Upper lobe of left lung (tissue), 4 donors: ENCODE results near the gene C1QTNF3.

ENCODE experiments used
- CTCF ChIP-seq, 6 experiments: fragments of 450-650 bp in 4 of 6; fragments of 200-600 bp in 2 of 6; sonication (generic) in 2 of 6; IDR thresholded peaks; one replicate each; pipeline ENCODE4 v1.5.1; 2016 to 2019; ENCODE audit warnings: antibody characterized with exemption in 6 of 6
- EP300 ChIP-seq, 4 donors: sonication (generic); formaldehyde crosslinking; IDR thresholded peaks; one replicate each; pipeline ENCODE4 v1.5.1; 2017; ENCODE audit warnings: antibody characterized with exemption in 4 of 4, control low read depth in 2 of 4

DNA sequence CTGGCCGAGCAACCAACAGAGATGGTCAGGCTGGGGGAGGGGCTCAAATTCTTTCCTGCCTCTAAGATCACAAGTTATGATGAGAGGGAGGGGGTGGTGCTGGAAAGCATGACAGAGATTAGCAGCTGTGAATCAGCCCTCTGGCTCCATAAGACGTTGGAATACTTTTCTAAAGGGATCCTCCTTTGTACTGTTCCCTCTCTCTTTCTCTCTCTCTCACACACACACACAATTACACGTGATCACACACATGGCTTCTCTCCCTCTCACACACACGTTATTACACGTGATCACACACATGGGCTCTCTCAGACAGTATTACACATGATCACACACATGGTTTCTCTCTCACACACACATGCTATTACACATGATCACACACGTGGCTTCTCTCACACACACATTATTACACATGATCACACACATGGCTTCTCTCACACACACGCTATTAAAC lies 58.3 kb downstream of the C1QTNF3 start, which contains the start of gene SLC45A2:
- TF ChIP-seq EP300 (IDR thresholded peaks at IDR 0.05) = no peak
- TF ChIP-seq CTCF (IDR thresholded peaks at IDR 0.05) = no peak
